HEK293 (cell line): ENCODE data around the gene ADO.

Experiments
- CTCF ChIA-PET: fragments of 350-600 bp; formaldehyde crosslinking; extraction: SDS; loops from one replicate; lab custom pipeline; 2021; ENCODE audit warnings: antibody characterized with exemption; lab: Yijun Ruan, JAX
- POLR2A ChIA-PET: fragments of 300-600 bp; formaldehyde crosslinking; extraction: SDS; loops from one replicate; lab custom pipeline; 2020; ENCODE audit warnings: antibody characterized with exemption, inconsistent platforms; lab: Yijun Ruan, JAX
- H3K27ac ChIP-seq: fragments of 200-500 bp; sonication (Bioruptor generic); 2 replicates; pipeline ENCODE4 v1.5.1; 2014; ENCODE audit warnings: low read depth, low read length, control low read depth, inconsistent platforms; ENCODE audit errors: extremely low read depth
- H3K36me3 ChIP-seq, 2 experiments: fragments of 200-500 bp in 1 of 2; sonication (Bioruptor generic) in 1 of 2; 1 replicate in 1 of 2; 2 replicates in 1 of 2; pipeline ENCODE4 v1.5.1; 2014 to 2017; ENCODE audit warnings: inconsistent platforms in 2 of 2, low read length in 2 of 2; ENCODE audit not compliant: control insufficient read depth in 2 of 2, insufficient read depth in 1 of 2
- H3K4me1 ChIP-seq: fragments of 200-500 bp; sonication (Bioruptor generic); 2 replicates; pipeline ENCODE4 v1.5.1; 2014; ENCODE audit warnings: mild to moderate bottlenecking, low read length, inconsistent platforms; ENCODE audit not compliant: control insufficient read depth, insufficient read depth
- H3K4me3 ChIP-seq: 2 replicates; pipeline ENCODE4 v1.5.1; 2011; ENCODE audit warnings: low read depth, mild to moderate bottlenecking, control low read depth, low read length, moderate library complexity
- H3K9me3 ChIP-seq: fragments of 200-500 bp; sonication (Bioruptor generic); 2 replicates; pipeline ENCODE4 v1.5.1; 2014; ENCODE audit warnings: low read depth, low read length, inconsistent platforms; ENCODE audit not compliant: control insufficient read depth, insufficient read depth
- KLF16 ChIP-seq: fragments of 450-650 bp; formaldehyde crosslinking; IDR thresholded peaks from 2 replicates; pipeline ENCODE4 v1.5.1; 2017; ENCODE audit warnings: missing biosample characterization, missing genetic modification characterization
- KLF7 ChIP-seq: fragments of 450-650 bp; formaldehyde crosslinking; IDR thresholded peaks from 2 replicates; pipeline ENCODE4 v1.5.1; 2016; ENCODE audit warnings: missing biosample characterization, missing genetic modification characterization, borderline replicate concordance
- SETDB1 ChIP-seq: IDR thresholded peaks from one replicate; pipeline ENCODE4 v1.6.1; 2017; ENCODE audit warnings: mild to moderate bottlenecking, low read length, moderate library complexity, mixed read lengths; ENCODE audit not compliant: insufficient read length
- SP3 ChIP-seq: fragments of 450-650 bp; formaldehyde crosslinking; IDR thresholded peaks from 2 replicates; pipeline ENCODE4 v1.5.1; 2016; ENCODE audit warnings: missing biosample characterization, missing genetic modification characterization
- TRIM28 ChIP-seq: IDR thresholded peaks from 2 replicates; pipeline ENCODE4 v1.6.1; 2011; ENCODE audit warnings: low read length, control low read depth, borderline replicate concordance
- ZNF112 ChIP-seq: fragments of 450-650 bp; formaldehyde crosslinking; IDR thresholded peaks from 2 replicates; pipeline ENCODE4 v1.5.0; 2017; ENCODE audit warnings: missing biosample characterization, missing genetic modification characterization
- ZNF133 ChIP-seq: fragments of 450-650 bp; formaldehyde crosslinking; IDR thresholded peaks from 2 replicates; pipeline ENCODE4 v1.5.1; 2016; ENCODE audit warnings: missing biosample characterization, missing genetic modification characterization
- ZNF140 ChIP-seq: fragments of 450-650 bp; formaldehyde crosslinking; IDR thresholded peaks from 2 replicates; pipeline ENCODE4 v1.5.1; 2016; ENCODE audit warnings: missing biosample characterization, missing genetic modification characterization
- ZNF302 ChIP-seq: fragments of 450-650 bp; formaldehyde crosslinking; IDR thresholded peaks from 2 replicates; pipeline ENCODE4 v1.5.1; 2016; ENCODE audit warnings: missing biosample characterization, missing genetic modification characterization, low read depth
- ZNF366 ChIP-seq: fragments of 450-650 bp; formaldehyde crosslinking; conservative IDR thresholded peaks from 2 replicates; pipeline ENCODE4 v1.5.1; 2016; ENCODE audit warnings: missing biosample characterization, missing genetic modification characterization
- ZNF404 ChIP-seq: fragments of 450-650 bp; formaldehyde crosslinking; IDR thresholded peaks from 2 replicates; pipeline ENCODE4 v1.5.1; 2017; ENCODE audit warnings: missing biosample characterization, missing genetic modification characterization
- ZNF521 ChIP-seq: fragments of 450-650 bp; formaldehyde crosslinking; IDR thresholded peaks from 2 replicates; pipeline ENCODE4 v1.5.1; 2017; ENCODE audit warnings: missing biosample characterization, mild to moderate bottlenecking, missing genetic modification characterization
- ZNF585B ChIP-seq: fragments of 450-650 bp; formaldehyde crosslinking; IDR thresholded peaks from 2 replicates; pipeline ENCODE4 v1.5.1; 2016; ENCODE audit warnings: missing biosample characterization, missing genetic modification characterization
- ZNF600 ChIP-seq: fragments of 450-650 bp; formaldehyde crosslinking; IDR thresholded peaks from 2 replicates; pipeline ENCODE4 v1.5.1; 2016; ENCODE audit warnings: missing biosample characterization, missing genetic modification characterization
- ZNF654 ChIP-seq: fragments of 450-650 bp; formaldehyde crosslinking; IDR thresholded peaks from 2 replicates; pipeline ENCODE4 v1.5.1; 2016; ENCODE audit warnings: low read depth, missing biosample characterization, missing genetic modification characterization
- ZNF658 ChIP-seq: fragments of 450-650 bp; formaldehyde crosslinking; IDR thresholded peaks from 2 replicates; pipeline ENCODE4; 2016; ENCODE audit warnings: missing biosample characterization, missing genetic modification characterization
- ZNF660 ChIP-seq: fragments of 450-650 bp; IDR thresholded peaks from 2 replicates; pipeline ENCODE4 v1.5.1; 2018; ENCODE audit warnings: missing biosample characterization, mild to moderate bottlenecking, missing genetic modification characterization
- ZNF670 ChIP-seq: fragments of 450-650 bp; formaldehyde crosslinking; IDR thresholded peaks from 2 replicates; pipeline ENCODE4 v1.5.1; 2016; ENCODE audit warnings: missing biosample characterization, missing genetic modification characterization, low read depth
- ZNF707 ChIP-seq: fragments of 450-650 bp; formaldehyde crosslinking; IDR thresholded peaks from 2 replicates; pipeline ENCODE4 v1.5.1; 2016; ENCODE audit warnings: missing biosample characterization, missing genetic modification characterization
- TF ChIP-seq, protein P1 (sequence below): fragments of 450-650 bp; formaldehyde crosslinking; IDR thresholded peaks from 2 replicates; pipeline ENCODE4 v1.5.1; 2016; ENCODE audit warnings: missing biosample characterization, missing genetic modification characterization
- TF ChIP-seq, protein P2 (sequence below): fragments of 450-650 bp; formaldehyde crosslinking; optimal IDR thresholded peaks from 2 replicates; pipeline ENCODE3; 2016; ENCODE audit warnings: missing biosample characterization, mild to moderate bottlenecking, missing genetic modification characterization
- TF ChIP-seq, protein P3 (sequence below): fragments of 450-650 bp; formaldehyde crosslinking; IDR thresholded peaks from 2 replicates; pipeline ENCODE4 v1.5.1; 2016; ENCODE audit warnings: missing biosample characterization, missing genetic modification characterization, low read depth
- TF ChIP-seq, protein P4 (sequence below): fragments of 450-650 bp; formaldehyde crosslinking; IDR thresholded peaks from 2 replicates; pipeline ENCODE4 v1.5.1; 2016; ENCODE audit warnings: missing biosample characterization, missing genetic modification characterization
- TF ChIP-seq, protein P5 (sequence below): fragments of 450-650 bp; formaldehyde crosslinking; conservative IDR thresholded peaks from 2 replicates; pipeline ENCODE4 v1.5.1; 2016; ENCODE audit warnings: low read depth, missing biosample characterization, missing genetic modification characterization

The ADO gene

DNA sequence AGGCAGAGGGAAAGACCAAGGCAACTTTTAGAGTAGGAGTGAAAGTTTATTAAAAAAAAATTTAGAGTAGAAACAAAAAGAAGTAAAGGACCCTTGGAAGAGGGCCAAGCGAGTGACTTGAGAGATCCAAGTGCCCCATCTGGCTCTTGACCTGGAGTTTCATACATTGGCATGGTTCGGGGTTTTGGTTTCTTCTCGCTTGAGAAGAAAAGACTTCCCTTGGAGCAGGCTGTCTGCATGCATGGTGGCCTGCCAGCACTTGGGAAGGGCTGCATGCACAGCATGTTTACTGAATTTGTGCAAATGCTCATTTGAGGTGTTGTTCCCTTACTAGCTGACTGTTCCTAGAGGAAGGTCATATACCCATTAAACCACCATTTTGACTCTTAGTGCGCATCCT is 8.8 kb upstream of the ADO start (continued):
- TF ChIP-seq, protein P1, sequence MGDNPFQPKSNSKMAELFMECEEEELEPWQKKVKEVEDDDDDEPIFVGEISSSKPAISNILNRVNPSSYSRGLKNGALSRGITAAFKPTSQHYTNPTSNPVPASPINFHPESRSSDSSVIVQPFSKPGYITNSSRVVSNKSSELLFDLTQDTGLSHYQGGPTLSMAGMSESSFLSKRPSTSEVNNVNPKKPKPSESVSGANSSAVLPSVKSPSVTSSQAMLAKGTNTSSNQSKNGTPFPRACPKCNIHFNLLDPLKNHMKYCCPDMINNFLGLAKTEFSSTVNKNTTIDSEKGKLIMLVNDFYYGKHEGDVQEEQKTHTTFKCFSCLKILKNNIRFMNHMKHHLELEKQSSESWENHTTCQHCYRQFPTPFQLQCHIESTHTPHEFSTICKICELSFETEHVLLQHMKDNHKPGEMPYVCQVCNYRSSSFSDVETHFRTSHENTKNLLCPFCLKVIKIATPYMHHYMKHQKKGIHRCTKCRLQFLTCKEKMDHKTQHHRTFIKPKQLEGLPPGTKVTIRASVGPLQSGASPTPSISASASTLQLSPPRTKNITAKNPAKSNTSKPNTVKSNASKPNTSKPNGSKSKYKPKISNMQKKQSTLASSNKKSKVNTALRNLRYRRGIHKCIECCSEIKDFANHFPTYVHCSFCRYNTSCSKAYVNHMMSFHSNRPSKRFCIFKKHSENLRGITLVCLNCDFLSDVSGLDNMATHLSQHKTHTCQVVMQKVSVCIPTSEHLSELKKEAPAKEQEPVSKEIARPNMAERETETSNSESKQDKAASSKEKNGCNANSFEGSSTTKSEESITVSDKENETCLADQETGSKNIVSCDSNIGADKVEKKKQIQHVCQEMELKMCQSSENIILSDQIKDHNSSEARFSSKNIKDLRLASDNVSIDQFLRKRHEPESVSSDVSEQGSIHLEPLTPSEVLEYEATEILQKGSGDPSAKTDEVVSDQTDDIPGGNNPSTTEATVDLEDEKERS (tag by site-specific recombination), result no peak

DNA sequence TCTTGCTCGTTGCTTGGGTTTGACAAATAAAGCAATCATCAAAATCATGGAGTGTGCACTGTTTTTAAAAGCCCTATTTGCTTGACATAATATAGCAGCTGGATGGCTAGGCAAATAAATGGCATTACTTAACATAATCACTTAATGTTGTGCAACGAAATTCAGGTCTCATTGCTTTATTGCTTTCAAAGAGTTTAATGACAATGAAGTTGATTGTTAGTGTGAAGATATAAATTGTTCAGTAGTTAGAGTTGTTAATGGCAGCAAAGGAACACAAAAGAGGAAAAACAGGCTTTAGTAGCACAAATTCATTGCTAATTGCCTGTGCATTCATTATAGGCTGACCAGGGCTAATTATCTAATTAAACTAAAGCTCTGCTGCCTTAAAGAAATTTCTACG is 7.6 kb upstream of the ADO start:
- ChIA-PET CTCF (no interaction called here), POLR2A (no interaction called here)
- Histone ChIP-seq H3K4me3 (no peak overlapping the region), H3K27ac (no peak overlapping the region), H3K4me1 (no peaks in the 10 kb centered on the region), H3K36me3 (no peaks in the 10 kb centered on the region), H3K9me3 (no peaks in the 10 kb centered on the region)
- TF ChIP-seq ZNF600, result no peak
- TF ChIP-seq ZNF404, result no peak
- TF ChIP-seq, protein P2, sequence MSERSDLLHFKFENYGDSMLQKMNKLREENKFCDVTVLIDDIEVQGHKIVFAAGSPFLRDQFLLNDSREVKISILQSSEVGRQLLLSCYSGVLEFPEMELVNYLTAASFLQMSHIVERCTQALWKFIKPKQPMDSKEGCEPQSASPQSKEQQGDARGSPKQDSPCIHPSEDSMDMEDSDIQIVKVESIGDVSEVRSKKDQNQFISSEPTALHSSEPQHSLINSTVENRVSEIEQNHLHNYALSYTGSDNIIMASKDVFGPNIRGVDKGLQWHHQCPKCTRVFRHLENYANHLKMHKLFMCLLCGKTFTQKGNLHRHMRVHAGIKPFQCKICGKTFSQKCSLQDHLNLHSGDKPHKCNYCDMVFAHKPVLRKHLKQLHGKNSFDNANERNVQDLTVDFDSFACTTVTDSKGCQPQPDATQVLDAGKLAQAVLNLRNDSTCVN (tag by site-specific recombination), result no peak
- TF ChIP-seq, protein P3, sequence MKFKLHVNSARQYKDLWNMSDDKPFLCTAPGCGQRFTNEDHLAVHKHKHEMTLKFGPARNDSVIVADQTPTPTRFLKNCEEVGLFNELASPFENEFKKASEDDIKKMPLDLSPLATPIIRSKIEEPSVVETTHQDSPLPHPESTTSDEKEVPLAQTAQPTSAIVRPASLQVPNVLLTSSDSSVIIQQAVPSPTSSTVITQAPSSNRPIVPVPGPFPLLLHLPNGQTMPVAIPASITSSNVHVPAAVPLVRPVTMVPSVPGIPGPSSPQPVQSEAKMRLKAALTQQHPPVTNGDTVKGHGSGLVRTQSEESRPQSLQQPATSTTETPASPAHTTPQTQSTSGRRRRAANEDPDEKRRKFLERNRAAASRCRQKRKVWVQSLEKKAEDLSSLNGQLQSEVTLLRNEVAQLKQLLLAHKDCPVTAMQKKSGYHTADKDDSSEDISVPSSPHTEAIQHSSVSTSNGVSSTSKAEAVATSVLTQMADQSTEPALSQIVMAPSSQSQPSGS, result no peak
- TF ChIP-seq TRIM28, result no peak
- TF ChIP-seq ZNF521 (tag by site-specific recombination), result no peak
- TF ChIP-seq SETDB1, result no peak

DNA sequence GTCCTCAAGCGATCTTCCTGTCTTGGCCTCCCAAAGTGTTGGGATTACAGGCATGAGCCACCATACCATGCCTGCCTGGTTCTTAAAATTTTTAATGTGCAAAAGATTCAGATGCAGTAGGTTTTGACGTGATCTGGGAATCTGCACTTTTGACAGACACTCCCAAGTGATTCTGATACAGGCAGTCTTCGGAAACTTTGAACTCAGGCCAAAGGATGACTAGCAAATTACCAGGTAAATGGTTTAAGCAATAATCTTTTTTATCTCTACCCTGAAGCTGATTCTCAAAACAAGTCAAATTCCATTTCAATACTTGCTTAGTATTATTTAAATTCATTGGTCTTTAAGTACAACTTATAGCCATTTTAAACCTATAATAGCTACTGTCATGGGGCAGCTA is 2.6 kb upstream of the ADO start:
- CTCF ChIA-PET, result interaction anchor here (1.1 kb wide), 1 partner anchor 16 kb away, joined by 3 read pairs; no protein-coding TSS in a partner anchor
- no peak overlapping the region for H3K4me3 ChIP-seq
- peaks cover 0 to 7% of the 10 kb centered on the region in 2 experiments; a peak in 1 of 3 replicates for H3K36me3 ChIP-seq
- POLR2A ChIA-PET, result interaction anchor here (5.5 kb wide), 1 partner anchor 15 kb away, joined by 50 read pairs; the partner anchor contains the start of gene EGR2
- H3K9me3 ChIP-seq, result no peaks in the 10 kb centered on the region
- no peaks in the 10 kb centered on the region for H3K4me1 ChIP-seq
- no peak overlapping the region for H3K27ac ChIP-seq
- no peak for TF ChIP-seq ZNF133 (tag by site-specific recombination)
- TF ChIP-seq KLF16 (tag by site-specific recombination), result no peak
- TF ChIP-seq, protein P4, sequence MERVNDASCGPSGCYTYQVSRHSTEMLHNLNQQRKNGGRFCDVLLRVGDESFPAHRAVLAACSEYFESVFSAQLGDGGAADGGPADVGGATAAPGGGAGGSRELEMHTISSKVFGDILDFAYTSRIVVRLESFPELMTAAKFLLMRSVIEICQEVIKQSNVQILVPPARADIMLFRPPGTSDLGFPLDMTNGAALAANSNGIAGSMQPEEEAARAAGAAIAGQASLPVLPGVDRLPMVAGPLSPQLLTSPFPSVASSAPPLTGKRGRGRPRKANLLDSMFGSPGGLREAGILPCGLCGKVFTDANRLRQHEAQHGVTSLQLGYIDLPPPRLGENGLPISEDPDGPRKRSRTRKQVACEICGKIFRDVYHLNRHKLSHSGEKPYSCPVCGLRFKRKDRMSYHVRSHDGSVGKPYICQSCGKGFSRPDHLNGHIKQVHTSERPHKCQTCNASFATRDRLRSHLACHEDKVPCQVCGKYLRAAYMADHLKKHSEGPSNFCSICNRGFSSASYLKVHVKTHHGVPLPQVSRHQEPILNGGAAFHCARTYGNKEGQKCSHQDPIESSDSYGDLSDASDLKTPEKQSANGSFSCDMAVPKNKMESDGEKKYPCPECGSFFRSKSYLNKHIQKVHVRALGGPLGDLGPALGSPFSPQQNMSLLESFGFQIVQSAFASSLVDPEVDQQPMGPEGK, result no peak
- no peak for TF ChIP-seq ZNF140 (tag by site-specific recombination)
- no peak for TF ChIP-seq ZNF654 (tag by site-specific recombination)
- TF ChIP-seq ZNF658, result no peak
- no peak for TF ChIP-seq ZNF660 (tag by site-specific recombination)
- no peak for TF ChIP-seq ZNF112 (tag by site-specific recombination)
- TF ChIP-seq KLF7, result no peak
- TF ChIP-seq ZNF302 (tag by site-specific recombination), result no peak
- TF ChIP-seq ZNF670 (tag by site-specific recombination), result no peak
- no peak for TF ChIP-seq ZNF707 (tag by site-specific recombination)
- TF ChIP-seq ZNF366 (tag by site-specific recombination), result no peak
- TF ChIP-seq, protein P5, sequence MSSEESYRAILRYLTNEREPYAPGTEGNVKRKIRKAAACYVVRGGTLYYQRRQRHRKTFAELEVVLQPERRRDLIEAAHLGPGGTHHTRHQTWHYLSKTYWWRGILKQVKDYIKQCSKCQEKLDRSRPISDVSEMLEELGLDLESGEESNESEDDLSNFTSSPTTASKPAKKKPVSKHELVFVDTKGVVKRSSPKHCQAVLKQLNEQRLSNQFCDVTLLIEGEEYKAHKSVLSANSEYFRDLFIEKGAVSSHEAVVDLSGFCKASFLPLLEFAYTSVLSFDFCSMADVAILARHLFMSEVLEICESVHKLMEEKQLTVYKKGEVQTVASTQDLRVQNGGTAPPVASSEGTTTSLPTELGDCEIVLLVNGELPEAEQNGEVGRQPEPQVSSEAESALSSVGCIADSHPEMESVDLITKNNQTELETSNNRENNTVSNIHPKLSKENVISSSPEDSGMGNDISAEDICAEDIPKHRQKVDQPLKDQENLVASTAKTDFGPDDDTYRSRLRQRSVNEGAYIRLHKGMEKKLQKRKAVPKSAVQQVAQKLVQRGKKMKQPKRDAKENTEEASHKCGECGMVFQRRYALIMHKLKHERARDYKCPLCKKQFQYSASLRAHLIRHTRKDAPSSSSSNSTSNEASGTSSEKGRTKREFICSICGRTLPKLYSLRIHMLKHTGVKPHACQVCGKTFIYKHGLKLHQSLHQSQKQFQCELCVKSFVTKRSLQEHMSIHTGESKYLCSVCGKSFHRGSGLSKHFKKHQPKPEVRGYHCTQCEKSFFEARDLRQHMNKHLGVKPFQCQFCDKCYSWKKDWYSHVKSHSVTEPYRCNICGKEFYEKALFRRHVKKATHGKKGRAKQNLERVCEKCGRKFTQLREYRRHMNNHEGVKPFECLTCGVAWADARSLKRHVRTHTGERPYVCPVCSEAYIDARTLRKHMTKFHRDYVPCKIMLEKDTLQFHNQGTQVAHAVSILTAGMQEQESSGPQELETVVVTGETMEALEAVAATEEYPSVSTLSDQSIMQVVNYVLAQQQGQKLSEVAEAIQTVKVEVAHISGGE, result no peak
- no peak for TF ChIP-seq ZNF585B (tag by site-specific recombination)
- no peak for TF ChIP-seq SP3 (tag by site-specific recombination)
